ENCODE measurements around the gene RPS10.

- TF ChIP-seq CTCF (IDR thresholded peaks at IDR 0.05; ENCODE audit: low read length) = no peak
- TF ChIP-seq EZH2 (IDR thresholded peaks at IDR 0.05; ENCODE audit: borderline replicate concordance, low read length) = no peak
Measured at GRCh38 chr6:34377984-34378383, 47.9 kb downstream of the RPS10 start.
